T-helper 2 cell treated with Interferon-gamma antibody and Interleukin-4, amounts not matched to agents 5 μg/mL and 100 μg/mL, for 36 hours (primary cell): Measurements from ENCODE around the gene TUBB4B.

Experiments
- DNase-seq: peaks from one replicate; pipeline ENCODE4 v3.0.0; 2021; ENCODE audit warnings: low spot score
- H3K27ac Mint-ChIP-seq: one replicate; pipeline ENCODE4 v1.8.0; 2021; ENCODE audit warnings: mild to moderate bottlenecking, mixed read lengths
- H3K27me3 Mint-ChIP-seq: one replicate; pipeline ENCODE4 v1.8.0; 2021; ENCODE audit warnings: low read depth, mixed read lengths
- H3K36me3 Mint-ChIP-seq: one replicate; pipeline ENCODE4 v1.8.0; 2021; ENCODE audit warnings: low read depth, mixed read lengths
- H3K4me1 Mint-ChIP-seq: one replicate; pipeline ENCODE4 v1.8.0; 2021; ENCODE audit warnings: low read depth, mixed read lengths
- H3K4me3 Mint-ChIP-seq: one replicate; pipeline ENCODE4 v1.8.0; 2022; ENCODE audit warnings: mild to moderate bottlenecking, moderate library complexity, mixed read lengths
- H3K9me3 Mint-ChIP-seq: one replicate; pipeline ENCODE4 v1.8.0; 2021; ENCODE audit warnings: mixed read lengths

TUBB4B gene

GRCh38 chr9:137278061-137278701, 37.1 kb downstream of the TUBB4B start:
- Mint-ChIP-seq H3K27ac (peak overlapping the region; percentile 85), H3K9me3 (no peaks in the 10 kb centered on the region), H3K4me3 (peak overlapping the region; percentile 93), H3K36me3 (peaks cover 9% of the 10 kb centered on the region), H3K27me3 (no peaks in the 10 kb centered on the region), H3K4me1 (peaks cover 14% of the 10 kb centered on the region)
- DNase-seq, result no peak

GRCh38 chr9:137278721-137279711, 37.9 kb downstream of the TUBB4B start:
- Mint-ChIP-seq H3K36me3 (peaks cover 5% of the 10 kb centered on the region), H3K4me1 (peaks cover 14% of the 10 kb centered on the region), H3K27me3 (no peaks in the 10 kb centered on the region), H3K4me3 (no peak overlapping the region), H3K27ac (no peak overlapping the region), H3K9me3 (no peaks in the 10 kb centered on the region)
- no peak for DNase-seq

GRCh38 chr9:137279741-137280473, 38.8 kb downstream of the TUBB4B start:
- no peak for DNase-seq
- no peaks in the 10 kb centered on the region for H3K27me3 Mint-ChIP-seq

DNA sequence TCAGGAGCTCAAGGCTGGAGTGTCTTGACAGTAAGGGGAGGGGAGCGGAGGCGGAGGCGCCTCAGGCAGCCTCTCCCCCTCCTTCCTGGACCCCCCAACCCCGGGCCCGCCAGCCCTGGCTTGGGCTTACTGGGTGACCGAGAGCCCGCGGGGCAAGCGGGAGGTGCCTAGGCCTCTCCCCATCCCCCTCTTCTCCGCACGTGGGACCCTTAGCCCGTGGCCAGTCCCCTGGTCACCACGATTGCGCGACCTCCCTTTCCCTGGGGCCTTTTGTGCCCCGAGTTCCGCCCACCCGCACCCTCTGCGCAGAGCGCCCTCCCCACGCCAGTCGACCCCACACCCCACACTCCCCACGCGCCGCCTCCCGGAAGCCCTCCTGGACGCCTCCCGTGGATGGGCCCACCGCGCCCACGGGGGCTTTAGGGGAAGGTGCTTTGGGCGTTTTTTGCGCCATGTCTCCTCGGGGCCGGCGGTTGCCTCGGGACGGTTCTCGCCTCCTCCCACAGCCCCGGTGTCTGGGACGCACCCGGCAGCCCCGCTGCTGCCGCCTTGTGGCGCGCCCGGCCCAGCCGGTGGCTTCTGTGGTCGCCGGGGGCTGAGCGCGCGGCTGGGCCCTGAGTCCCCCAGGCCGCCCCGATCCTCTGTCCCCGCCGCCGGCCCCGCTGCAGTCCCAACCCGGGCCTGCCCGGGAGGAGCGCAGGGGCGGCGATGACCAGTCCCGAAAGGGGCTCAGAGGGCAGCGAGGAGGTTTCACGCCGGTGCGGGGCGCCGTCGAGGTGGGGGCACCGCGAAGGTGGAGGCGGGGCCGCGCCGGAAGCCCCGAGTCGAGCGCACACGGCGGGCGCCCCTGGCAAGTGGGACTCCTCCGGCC, 39.6 kb downstream of the TUBB4B start:
- DNase-seq, result no peak
- no peak overlapping the region for H3K4me3 Mint-ChIP-seq

More at GRCh38 chr9:137279741-137280473, 38.8 kb downstream of the TUBB4B start:
- Mint-ChIP-seq H3K4me3 (no peak overlapping the region), H3K36me3 (peaks cover 6% of the 10 kb centered on the region), H3K27ac (no peak overlapping the region), H3K9me3 (no peaks in the 10 kb centered on the region), H3K4me1 (peaks cover 14% of the 10 kb centered on the region)

DNA sequence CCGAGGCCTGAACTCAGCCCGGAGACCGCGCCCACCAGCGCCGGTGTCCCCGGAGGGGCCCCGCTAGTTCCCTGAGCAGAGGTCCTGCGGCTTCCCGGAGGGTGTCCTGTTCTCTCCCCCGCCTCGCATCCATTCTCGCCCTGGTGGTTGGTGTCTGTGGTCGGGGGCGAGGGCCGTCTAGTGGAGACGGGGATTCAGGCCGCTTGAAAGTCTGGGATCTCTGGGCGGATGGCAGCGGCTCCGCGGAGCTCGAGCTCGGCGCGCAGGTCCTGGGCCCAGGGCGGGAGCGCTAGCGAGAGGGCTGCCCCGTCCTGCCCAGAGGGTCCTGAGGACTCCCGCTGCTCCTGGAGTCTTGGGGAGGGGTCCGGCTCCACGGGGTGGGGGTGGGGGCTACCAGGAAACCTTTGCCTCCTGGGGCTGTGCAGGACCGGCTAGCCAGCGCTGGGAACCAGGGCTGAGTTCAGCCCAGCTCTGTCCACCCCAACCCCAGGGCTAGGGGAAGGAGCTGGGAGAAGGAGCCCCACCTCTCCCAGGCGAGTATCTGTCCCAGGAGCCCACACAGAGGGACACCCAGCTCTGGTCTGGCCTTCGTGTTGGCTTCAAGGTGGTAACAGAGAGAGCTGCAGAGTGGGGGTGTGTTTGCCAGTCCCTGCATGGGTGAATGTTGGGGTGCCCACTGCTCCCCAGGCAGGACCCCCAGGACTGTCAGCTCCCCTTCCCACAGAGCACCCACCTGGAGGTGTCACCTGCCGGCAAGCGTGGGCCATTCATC, 40.4 kb downstream of the TUBB4B start:
- H3K9me3 Mint-ChIP-seq, result no peaks in the 10 kb centered on the region
- H3K27ac Mint-ChIP-seq, result no peak overlapping the region
- DNase-seq, result no peak
- peaks cover 6% of the 10 kb centered on the region for H3K36me3 Mint-ChIP-seq
- H3K4me1 Mint-ChIP-seq, result peaks cover 9% of the 10 kb centered on the region
- no peaks in the 10 kb centered on the region for H3K27me3 Mint-ChIP-seq
- H3K4me3 Mint-ChIP-seq, result no peak overlapping the region

More for the DNA sequence above, 39.6 kb downstream of the TUBB4B start:
- Mint-ChIP-seq H3K4me1 (peaks cover 9% of the 10 kb centered on the region), H3K27ac (no peak overlapping the region), H3K27me3 (no peaks in the 10 kb centered on the region), H3K9me3 (no peaks in the 10 kb centered on the region), H3K36me3 (peaks cover 6% of the 10 kb centered on the region)

DNA sequence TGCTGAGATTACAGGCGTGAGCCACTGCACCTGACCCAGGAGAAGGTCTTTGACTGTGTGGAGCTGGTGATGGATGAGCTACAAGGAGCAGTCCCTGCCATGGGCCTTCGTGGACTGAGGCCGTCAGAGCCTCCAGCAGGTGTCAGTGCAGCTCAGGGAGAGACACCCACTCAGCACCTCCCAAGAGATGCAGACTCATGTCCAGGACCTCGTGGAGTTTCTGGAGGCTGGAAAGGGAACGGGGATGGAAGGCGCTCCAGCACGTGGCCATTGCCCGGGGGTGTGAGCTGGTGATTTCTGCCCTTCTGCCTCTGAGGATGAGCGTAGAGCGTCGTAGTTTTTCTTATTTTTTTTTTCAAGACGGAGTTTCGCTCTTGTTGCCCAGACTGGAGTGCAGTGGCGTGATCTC, 45.9 kb downstream of the TUBB4B start:
- no peaks in the 10 kb centered on the region for H3K9me3 Mint-ChIP-seq
- peaks cover 3% of the 10 kb centered on the region for H3K4me1 Mint-ChIP-seq
- H3K27me3 Mint-ChIP-seq, result peaks cover 3% of the 10 kb centered on the region
- H3K36me3 Mint-ChIP-seq, result peaks cover 5% of the 10 kb centered on the region
- H3K4me3 Mint-ChIP-seq, result no peak overlapping the region
- H3K27ac Mint-ChIP-seq, result no peak overlapping the region
- no peak for DNase-seq

DNA sequence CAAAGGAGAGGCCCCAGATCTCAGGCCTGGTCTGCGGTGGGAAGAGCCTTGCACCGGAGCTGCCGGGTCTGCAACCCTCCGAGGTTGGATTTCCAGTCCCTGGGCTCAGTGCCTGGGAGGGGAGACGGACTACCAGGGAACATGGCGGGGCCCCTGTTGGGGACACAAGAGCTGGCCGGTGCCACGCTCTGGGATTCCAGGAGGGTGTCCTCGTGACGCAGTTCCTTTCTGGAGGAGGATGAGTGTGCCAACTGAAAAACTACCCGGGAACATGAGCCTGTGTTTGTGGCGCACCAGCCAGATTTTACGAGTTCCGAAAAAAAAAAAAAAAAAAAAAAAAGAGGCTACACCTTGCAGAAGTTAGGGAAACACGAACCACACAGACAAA, 52.0 kb downstream of the TUBB4B start:
- Mint-ChIP-seq H3K27ac (no peak overlapping the region), H3K27me3 (peaks cover 27% of the 10 kb centered on the region), H3K36me3 (no peaks in the 10 kb centered on the region), H3K9me3 (no peaks in the 10 kb centered on the region), H3K4me3 (no peak overlapping the region), H3K4me1 (peaks cover 3% of the 10 kb centered on the region)
- DNase-seq, result no peak
